K562 (cell line): ENCODE measurements around the gene FOXJ3.

Source experiments
- ESRRA ChIP-seq: fragments of 450-650 bp; IDR thresholded peaks from 2 replicates; pipeline ENCODE4 v1.6.1; 2014; ENCODE audit warnings: low read depth, mild to moderate bottlenecking, moderate library complexity, borderline replicate concordance
- FOXA1 ChIP-seq: fragments of 450-650 bp; IDR thresholded peaks from 2 replicates; pipeline ENCODE4 v1.6.1; 2016; ENCODE audit warnings: mild to moderate bottlenecking, borderline replicate concordance
- KDM2B ChIP-seq: fragments of 250-450 bp; sonication (Bioruptor Pico); IDR thresholded peaks from 2 replicates; pipeline ENCODE4 v1.8.0; 2021; ENCODE audit warnings: mild to moderate bottlenecking, moderate library complexity
- POLR2A ChIP-seq: fragments of 450-650 bp; conservative IDR thresholded peaks from 2 replicates; pipeline ENCODE4 v1.6.1; 2016
- TFE3 ChIP-seq: fragments of 450-650 bp; formaldehyde crosslinking; IDR thresholded peaks from 2 replicates; pipeline ENCODE4 v1.4.0; 2020; ENCODE audit warnings: mild to moderate bottlenecking, mixed read lengths
- TRIM25 ChIP-seq: fragments of 450-650 bp; IDR thresholded peaks from 2 replicates; pipeline ENCODE4 v1.7.0; 2016; ENCODE audit warnings: borderline replicate concordance

- TF ChIP-seq TFE3 (CRISPR knock-in tag) (no peak), ESRRA (no peak), KDM2B (no peak), POLR2A (no peak), FOXA1 (no peak), TRIM25 (no peak)
Observed at GRCh38 chr1:42148166-42148565, 186.9 kb downstream of the FOXJ3 start.
